PFSK-1 (cell line): ENCODE data around the gene CYSTM1.

Experiments
- POLR2AphosphoS5 ChIP-seq: IDR thresholded peaks from 2 replicates; pipeline ENCODE4 v1.6.1; 2012; ENCODE audit warnings: low read depth, mild to moderate bottlenecking, control low read depth, low read length, moderate library complexity
- SIN3A ChIP-seq: IDR thresholded peaks from 2 replicates; pipeline ENCODE4 v1.6.1; 2012; ENCODE audit warnings: mild to moderate bottlenecking, low read length, moderate library complexity, borderline replicate concordance; ENCODE audit not compliant: insufficient read depth
- TAF1 ChIP-seq: IDR thresholded peaks from 2 replicates; pipeline ENCODE4 v1.6.1; 2012; ENCODE audit warnings: low read length, control low read depth, borderline replicate concordance; ENCODE audit not compliant: insufficient read depth
- TF ChIP-seq, protein P1 (sequence below), 2 experiments: IDR thresholded peaks; 2 replicates each; pipeline versions ENCODE4 v1.6.1 to v1.8.0; 2011 to 2012; ENCODE audit warnings: low read depth in 2 of 2, low read length in 2 of 2, control low read depth in 1 of 2, inconsistent platforms in 1 of 2, mild to moderate bottlenecking in 1 of 2, moderate library complexity in 1 of 2; ENCODE audit not compliant: insufficient read depth in 1 of 2

DNA sequence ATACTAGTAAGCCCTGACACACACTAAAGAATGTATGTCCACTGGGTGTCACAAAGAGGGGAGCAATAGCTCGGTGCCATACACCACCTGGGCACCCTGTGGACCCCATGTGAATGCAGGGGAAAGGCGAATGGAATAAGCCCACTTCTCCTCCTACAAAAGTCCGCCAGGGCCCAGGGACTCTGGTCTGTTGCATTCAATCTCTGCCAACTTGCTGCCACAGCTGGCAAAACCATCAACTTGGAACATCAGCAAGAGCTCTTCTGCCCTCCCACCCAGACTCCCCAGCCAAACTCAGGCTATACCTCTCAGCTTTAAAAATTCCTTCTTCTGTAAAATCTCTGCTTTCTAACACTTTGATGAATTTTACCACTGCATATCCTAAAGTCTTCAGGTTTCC lies 73.4 kb downstream of the CYSTM1 start:
- TF ChIP-seq POLR2AphosphoS5, result no peak
- TF ChIP-seq TAF1, result no peak
- TF ChIP-seq, protein P1, sequence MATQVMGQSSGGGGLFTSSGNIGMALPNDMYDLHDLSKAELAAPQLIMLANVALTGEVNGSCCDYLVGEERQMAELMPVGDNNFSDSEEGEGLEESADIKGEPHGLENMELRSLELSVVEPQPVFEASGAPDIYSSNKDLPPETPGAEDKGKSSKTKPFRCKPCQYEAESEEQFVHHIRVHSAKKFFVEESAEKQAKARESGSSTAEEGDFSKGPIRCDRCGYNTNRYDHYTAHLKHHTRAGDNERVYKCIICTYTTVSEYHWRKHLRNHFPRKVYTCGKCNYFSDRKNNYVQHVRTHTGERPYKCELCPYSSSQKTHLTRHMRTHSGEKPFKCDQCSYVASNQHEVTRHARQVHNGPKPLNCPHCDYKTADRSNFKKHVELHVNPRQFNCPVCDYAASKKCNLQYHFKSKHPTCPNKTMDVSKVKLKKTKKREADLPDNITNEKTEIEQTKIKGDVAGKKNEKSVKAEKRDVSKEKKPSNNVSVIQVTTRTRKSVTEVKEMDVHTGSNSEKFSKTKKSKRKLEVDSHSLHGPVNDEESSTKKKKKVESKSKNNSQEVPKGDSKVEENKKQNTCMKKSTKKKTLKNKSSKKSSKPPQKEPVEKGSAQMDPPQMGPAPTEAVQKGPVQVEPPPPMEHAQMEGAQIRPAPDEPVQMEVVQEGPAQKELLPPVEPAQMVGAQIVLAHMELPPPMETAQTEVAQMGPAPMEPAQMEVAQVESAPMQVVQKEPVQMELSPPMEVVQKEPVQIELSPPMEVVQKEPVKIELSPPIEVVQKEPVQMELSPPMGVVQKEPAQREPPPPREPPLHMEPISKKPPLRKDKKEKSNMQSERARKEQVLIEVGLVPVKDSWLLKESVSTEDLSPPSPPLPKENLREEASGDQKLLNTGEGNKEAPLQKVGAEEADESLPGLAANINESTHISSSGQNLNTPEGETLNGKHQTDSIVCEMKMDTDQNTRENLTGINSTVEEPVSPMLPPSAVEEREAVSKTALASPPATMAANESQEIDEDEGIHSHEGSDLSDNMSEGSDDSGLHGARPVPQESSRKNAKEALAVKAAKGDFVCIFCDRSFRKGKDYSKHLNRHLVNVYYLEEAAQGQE (IDR thresholded peaks at IDR 0.05; ENCODE audit: insufficient read depth in 1 of 2, low read depth in 2 of 2, low read length in 2 of 2), result no peak
- TF ChIP-seq SIN3A, result no peak
